Measurements from ENCODE around the gene CD52.

CD52 gene

GRCh38 chr1:26335774-26336476 is 18.2 kb downstream of the CD52 start:
- DNase-seq (ENCODE audit: low spot score): no peak

- DNase-seq (ENCODE audit: low spot score): no peak
Observed at GRCh38 chr1:26336477-26337205, 18.9 kb downstream of the CD52 start.

DNA sequence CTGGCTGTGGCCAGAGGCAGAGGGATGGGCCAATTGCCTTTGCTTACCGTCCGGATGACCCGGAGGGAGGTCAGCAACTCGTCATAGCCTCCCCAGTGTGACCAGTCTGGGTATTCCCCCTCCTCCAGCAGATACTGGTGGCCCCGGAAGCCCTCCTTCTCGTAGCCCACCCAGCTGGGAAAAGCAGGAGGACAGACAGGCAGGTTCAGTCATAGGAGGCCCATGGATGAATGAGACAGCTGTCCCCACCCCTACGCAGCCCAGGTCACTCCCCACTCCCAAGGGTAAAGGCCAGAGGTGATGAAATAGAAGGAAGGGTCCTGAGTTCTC is 19.4 kb downstream of the CD52 start:
- DNase-seq (ENCODE audit: low spot score): no peak

GRCh38 chr1:26337625-26338024 is 19.9 kb downstream of the CD52 start:
- no peak for DNase-seq (ENCODE audit: low spot score)

DNA sequence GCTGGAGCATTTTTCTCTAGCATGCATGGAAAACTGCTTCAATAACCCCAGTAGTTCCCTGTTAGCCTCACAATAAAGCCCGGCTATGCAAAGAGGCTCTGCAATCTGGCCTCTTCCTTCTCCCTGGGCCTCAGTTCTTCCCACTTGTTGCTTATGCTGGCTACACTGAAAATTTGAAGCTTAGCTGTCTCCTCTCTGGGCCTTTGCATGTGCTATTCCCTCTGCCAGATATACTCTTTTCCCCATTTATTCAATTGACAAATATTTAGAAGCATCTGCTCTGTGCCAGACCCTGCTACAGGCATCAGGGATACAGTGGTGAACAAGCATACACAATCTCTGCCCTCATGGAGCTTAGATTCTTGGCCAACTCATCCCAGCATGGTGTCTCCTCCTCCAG is 20.9 kb downstream of the CD52 start:
- no peak for DNase-seq (ENCODE audit: low spot score)

GRCh38 chr1:26340047-26340481 is 22.3 kb downstream of the CD52 start:
- no peak for DNase-seq (ENCODE audit: low spot score)

DNA sequence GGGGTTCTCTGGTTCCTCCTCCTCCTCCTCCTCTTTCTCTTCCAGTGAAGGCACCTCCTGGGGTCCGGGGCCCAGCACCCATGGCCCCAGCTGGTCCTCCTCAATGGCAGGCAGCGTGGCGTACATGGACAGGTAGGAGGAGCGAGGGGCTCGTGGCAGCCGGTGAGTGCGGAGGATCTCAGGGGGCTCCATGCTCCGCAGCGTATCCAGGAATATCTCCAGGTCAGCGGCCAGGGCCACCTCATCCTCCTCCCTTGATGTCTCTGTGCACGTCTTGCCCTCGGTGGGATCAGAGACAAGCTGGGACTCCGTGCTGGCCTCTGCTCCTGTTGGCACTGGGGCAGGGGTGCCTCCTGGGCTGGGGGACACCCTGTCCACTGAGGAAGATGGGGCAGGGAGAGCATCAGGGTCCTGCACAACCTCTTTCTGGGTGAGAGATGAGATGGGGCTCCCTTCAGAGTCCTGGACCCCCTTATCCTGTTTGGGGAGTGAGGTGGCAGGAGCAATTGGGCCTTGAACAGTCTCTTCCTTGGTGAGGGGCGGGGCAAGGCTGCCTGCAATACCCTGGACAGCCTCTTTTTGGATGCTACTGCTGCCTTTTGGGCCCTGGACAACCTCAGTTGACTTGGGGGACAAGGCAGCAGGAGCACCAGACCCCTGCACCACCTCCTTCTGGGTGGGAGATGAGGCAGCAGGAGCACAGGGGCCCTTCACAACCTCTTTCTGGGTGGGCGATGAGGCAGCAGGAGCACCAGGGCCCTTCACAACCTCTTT is 26.6 kb downstream of the CD52 start:
- DNase-seq (ENCODE audit: low spot score): no peak

- DNase-seq (ENCODE audit: low spot score): no peak
Observed at GRCh38 chr1:26345718-26346117, 28.0 kb downstream of the CD52 start.

- no peak for DNase-seq (ENCODE audit: low spot score)
Observed at GRCh38 chr1:26346274-26347033, 28.7 kb downstream of the CD52 start.

- DNase-seq (ENCODE audit: low spot score): peak; percentile 69
Observed at GRCh38 chr1:26349188-26349876, 31.6 kb downstream of the CD52 start.

DNA sequence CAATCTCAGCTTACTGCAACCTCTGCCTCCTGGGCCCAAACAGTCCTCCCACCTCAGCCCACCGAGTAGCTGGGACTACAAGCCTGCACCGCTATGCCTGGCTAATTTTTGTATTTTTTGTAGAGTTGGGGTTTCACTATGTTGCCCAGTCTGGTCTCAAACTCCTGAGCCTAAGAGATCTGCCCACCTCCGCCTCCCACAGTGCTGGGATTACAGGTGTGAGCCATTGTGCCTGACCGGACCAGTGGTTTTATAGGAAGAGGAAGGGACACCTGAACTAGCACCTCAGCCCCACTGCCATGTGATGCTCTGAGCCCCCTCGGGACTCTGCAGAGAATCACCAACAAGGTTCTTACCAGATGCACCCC is 32.1 kb downstream of the CD52 start:
- DNase-seq (ENCODE audit: low spot score): no peak

DNA sequence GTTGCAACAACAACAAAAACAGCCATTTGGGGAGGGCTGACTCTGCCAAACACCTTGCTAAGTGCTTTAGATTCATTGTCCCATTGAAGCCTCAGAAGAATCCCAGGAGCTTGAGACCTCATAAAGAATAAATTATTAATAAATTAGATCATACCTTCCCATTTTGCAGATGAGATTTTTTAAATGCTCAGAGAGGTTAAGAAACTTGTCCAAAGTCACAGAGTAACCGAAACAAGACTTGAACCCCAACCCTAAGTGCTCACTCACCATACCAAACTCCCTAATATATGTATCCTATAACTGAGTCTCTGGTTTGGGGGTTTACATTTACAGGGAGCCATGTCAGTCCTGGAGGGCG is 32.6 kb downstream of the CD52 start:
- no peak for DNase-seq (ENCODE audit: low spot score)

- DNase-seq (ENCODE audit: low spot score): no peak
Observed at GRCh38 chr1:26350701-26351589, 33.2 kb downstream of the CD52 start.

DNA sequence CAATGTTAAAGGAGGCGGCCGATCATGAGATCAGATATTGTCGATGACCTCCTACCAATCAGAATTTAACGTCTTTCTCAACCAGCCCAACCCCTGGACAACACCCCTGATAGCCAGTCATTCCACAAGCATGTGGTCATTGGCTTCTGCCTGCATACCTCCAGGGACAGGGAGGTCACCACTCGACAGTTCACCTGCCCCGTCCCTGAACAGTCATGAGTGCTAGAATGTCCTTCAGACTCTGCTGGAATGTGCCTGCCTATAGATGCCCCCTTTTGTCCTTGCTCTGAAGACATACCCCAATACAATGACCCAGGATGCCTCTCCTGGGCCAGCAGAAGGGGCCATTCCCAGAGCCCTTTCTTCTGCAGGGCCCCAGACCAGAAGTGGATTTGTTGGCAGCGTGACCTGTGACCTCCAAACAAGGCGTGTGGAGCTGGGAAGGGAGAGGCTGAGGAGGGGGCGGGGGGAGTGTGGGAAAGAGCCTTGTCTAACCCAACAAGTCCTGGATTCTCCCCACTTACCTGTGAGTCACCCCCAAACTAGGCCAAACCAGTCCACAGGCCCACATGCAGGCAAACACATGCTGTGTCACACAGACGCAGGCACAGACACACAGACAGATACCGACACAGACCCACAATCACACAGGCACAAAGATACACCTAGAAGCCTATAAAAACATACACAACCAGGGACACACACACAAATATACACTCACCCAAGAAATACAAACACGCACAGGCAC is 34.0 kb downstream of the CD52 start:
- DNase-seq (ENCODE audit: low spot score): peak; percentile 43

DNA sequence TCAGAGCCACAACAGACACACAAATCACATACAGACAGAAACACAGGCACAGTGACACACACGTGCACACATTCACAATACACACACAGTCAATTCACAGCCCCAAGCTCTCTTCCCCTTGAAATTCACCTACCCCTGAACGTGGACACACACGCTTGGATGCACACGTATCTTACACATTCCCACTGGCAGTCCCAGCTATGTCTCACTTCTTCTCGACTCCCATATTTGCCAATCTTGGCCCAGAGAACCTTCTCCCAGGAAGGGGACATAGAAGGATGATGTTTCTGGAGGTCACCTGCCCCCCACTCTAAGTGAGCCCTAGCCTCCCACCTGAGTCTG is 34.6 kb downstream of the CD52 start:
- no peak for DNase-seq (ENCODE audit: low spot score)

- DNase-seq (ENCODE audit: low spot score): no peak
Observed at GRCh38 chr1:26353210-26353859, 35.6 kb downstream of the CD52 start.

GRCh38 chr1:26353976-26354820 is 36.4 kb downstream of the CD52 start, which contains the start of gene CRYBG2:
Gene CRYBG2 (minus strand): TSS chr1:26354130. CDS start chr1:26346657, 7,473 bp downstream.
- no peak for DNase-seq (ENCODE audit: low spot score)

GRCh38 chr1:26354972-26355371 is 37.2 kb downstream of the CD52 start:
- DNase-seq (ENCODE audit: low spot score): no peak

GRCh38 chr1:26356106-26356505 is 38.3 kb downstream of the CD52 start:
- no peak for DNase-seq (ENCODE audit: low spot score)
